ENCODE data around the gene RINL. TPM values are rescaled to one million over a fixed set of nuclear protein-coding genes. Genes with fewer than 3 reads are reported as not detected.

Gene RINL, protein sequence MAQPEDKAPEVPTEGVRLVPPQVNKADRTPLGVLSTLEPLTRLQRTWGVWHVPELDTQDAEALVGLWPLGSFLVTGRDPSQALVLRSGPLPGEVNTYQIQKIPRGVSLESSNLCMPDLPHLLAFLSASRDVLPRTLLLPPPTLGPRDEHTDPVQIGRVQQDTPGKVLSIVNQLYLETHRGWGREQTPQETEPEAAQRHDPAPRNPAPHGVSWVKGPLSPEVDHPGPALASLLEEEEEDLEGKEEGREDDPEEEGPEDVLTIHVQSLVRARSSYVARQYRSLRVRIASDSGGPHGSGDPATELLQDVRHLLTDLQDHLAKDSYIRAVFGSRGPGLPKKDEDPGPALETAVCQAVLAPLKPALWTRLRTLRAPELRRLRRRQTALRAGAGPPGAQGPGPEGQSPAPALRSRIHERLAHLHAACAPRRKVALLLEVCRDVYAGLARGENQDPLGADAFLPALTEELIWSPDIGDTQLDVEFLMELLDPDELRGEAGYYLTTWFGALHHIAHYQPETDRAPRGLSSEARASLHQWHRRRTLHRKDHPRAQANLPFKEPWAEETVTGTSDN
- 48.2 TPM for polyA plus RNA-seq (2012; ENCODE audit: low read depth, missing spikeins)

DNA sequence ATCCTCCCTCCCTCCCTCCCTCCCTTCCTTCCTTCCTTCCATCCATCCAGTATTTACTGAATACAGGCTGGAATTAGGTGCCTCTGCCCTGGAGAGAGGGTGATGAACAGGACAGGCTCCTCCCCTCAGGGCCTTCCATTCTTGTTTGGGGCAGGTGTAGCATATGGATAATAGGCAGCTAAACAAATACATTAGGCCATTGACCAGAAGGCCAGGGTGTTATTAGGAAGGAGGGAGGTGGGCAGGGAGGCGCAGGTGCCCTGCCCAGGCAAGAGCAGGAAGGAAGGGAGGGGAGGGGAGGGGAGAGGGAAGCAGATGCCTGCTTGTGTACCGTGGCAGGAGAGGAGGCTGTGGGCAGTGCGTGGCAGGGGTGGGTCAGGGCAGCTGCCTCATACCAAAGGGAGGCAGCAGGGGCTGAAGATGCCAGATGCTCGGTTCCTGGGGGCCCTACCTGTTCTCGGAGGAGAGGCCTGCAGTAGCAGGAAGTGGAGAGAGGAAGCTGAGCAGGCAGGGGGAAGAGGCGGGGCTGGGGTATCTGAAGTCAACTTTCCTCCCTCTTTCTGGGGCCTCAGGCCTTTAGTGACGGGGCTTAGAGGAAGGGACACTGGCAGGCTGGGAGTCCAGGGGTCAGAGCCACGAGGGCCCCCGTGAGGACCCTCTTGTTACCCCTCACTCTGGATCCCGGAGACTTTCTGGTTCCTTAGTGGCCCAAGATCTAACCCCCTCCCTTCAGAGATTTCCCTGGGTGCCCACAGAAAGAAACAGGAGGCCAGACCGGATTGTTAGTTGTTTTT is at the start of gene RINL:
TSS of gene RINL (minus strand) at position 495 of the 794 bp plus-strand sequence. CDS start 1,533 bp downstream, outside the sequence.
- TF ChIP-seq TAF1 (IDR thresholded peaks at IDR 0.05; ENCODE audit: low read depth, low read length) (peak; percentile 35; the same call in 1 of the 2 replicates), SPI1 (IDR thresholded peaks at IDR 0.05; ENCODE audit: low read depth, low read length) (peak; percentile 76), POLR2AphosphoS5 (IDR thresholded peaks at IDR 0.05; ENCODE audit: low read depth, low read length) (peak; percentile 72; the same call in 1 of the 2 replicates), PAX5 (IDR thresholded peaks at IDR 0.05; ENCODE audit: insufficient read depth, low read length, severe bottlenecking) (no peak), POU2F2 (IDR thresholded peaks at IDR 0.05; ENCODE audit: low read depth, low read length) (peak; percentile 29; the same call in 1 of the 2 replicates), POLR2A (IDR thresholded peaks at IDR 0.05; ENCODE audit: low read depth, low read length) (peak; percentile 76)
- FAIRE-seq = peak; percentile 97
- peak; percentile 84 for DNase-seq (ENCODE audit: insufficient read length, low spot score)

DNA sequence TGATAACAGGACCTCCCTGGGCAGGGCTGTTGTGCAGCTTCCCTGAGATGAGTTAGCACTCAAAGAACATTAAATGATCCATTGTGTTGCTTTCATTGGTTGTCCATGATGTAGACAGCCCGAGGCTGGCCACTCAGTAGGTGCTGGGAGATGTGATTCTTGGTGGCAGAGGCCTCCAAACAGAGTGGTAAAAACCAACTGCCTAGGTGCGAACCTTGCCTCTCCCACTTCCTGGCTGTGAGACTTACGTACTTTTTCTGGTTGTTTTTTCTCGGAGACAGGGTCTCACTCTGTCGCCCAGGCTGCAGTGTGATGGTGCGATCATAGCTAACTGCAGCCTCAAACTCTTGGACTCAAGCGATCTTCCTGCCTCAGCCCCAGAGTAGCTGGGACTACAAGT is 46.3 kb upstream of the RINL start:
- FAIRE-seq (no peak), DNase-seq (ENCODE audit: insufficient read length, low spot score) (no peak)
- no peak for TF ChIP-seq POU2F2 (IDR thresholded peaks at IDR 0.05; ENCODE audit: low read depth, low read length)
- no peak for TF ChIP-seq POLR2AphosphoS5 (IDR thresholded peaks at IDR 0.05; ENCODE audit: low read depth, low read length)
- no peak for TF ChIP-seq PAX5 (IDR thresholded peaks at IDR 0.05; ENCODE audit: insufficient read depth, low read length, severe bottlenecking)
- no peak for TF ChIP-seq SPI1 (IDR thresholded peaks at IDR 0.05; ENCODE audit: low read depth, low read length)
- no peak for TF ChIP-seq TAF1 (IDR thresholded peaks at IDR 0.05; ENCODE audit: low read depth, low read length)
- no peak for TF ChIP-seq POLR2A (IDR thresholded peaks at IDR 0.05; ENCODE audit: low read depth, low read length)

DNA sequence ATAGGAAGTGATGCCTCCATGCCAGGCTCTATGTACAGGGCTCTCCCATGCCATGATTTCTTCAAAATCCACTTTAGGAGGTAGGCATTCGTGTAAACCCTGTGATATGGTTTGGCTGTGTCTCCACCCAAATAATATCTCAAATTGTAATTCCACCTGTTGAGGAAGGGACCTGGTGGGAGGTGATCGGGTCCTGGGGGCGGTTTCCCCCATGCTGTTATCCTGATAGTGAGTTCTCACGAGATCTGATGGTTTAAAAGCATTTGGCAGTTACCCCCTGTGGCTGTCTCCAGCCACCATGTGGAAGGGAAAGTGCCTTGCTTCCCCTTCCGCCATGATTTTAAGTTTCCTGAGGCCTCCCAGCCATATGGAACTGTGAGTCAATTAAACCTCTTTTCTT is 44.4 kb upstream of the RINL start:
- TF ChIP-seq TAF1 (IDR thresholded peaks at IDR 0.05; ENCODE audit: low read depth, low read length) = no peak
- TF ChIP-seq POLR2A (IDR thresholded peaks at IDR 0.05; ENCODE audit: low read depth, low read length) = no peak
- no peak for TF ChIP-seq POLR2AphosphoS5 (IDR thresholded peaks at IDR 0.05; ENCODE audit: low read depth, low read length)
- no peak for TF ChIP-seq POU2F2 (IDR thresholded peaks at IDR 0.05; ENCODE audit: low read depth, low read length)
- TF ChIP-seq SPI1 (IDR thresholded peaks at IDR 0.05; ENCODE audit: low read depth, low read length) = no peak
- DNase-seq (ENCODE audit: insufficient read length, low spot score) (no peak), FAIRE-seq (no peak)

DNA sequence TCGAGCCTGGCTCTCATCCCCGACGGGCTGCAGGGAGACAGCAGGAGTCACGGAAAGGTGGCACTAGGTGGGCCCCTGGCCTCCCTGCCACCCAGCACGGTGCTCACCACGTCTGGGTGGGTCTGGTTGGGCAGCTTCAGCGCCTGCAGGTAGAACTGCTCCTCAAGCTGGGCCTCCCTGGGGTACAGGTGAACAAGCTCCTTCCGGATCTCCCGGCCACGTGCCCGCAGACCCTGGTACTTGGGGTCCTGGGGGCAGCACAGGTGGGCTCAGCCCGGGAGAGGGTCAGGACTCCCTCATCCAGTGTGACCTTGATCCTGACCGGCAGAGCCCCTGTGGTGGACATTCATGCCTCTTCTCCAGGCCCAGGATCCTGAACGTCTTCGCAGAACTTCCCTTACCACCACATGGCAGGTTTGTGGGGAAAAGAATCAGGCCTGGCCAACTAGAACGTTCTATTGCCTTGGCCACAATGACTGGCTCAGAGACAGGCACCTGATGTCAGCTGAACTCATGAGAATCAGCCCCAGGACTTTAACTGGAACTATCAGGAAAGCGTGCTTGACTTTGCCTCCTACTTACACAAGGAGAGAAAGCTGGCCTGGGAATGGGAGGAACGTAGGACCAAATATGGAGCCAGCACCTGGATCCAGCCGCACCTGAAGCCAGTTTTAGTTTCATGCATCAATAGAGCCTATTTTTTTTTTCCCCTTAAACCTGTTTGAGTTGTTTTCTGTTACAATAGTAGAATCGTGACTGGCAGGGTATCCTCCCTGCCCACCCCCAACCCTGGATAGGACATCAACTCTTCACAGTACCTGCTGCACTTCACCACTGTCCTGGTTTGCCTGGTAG is 43.6 kb upstream of the RINL start:
- TF ChIP-seq SPI1 (IDR thresholded peaks at IDR 0.05; ENCODE audit: low read depth, low read length) (no peak), PAX5 (IDR thresholded peaks at IDR 0.05; ENCODE audit: insufficient read depth, low read length, severe bottlenecking) (no peak), POU2F2 (IDR thresholded peaks at IDR 0.05; ENCODE audit: low read depth, low read length) (no peak), POLR2A (IDR thresholded peaks at IDR 0.05; ENCODE audit: low read depth, low read length) (no peak), TAF1 (IDR thresholded peaks at IDR 0.05; ENCODE audit: low read depth, low read length) (no peak), POLR2AphosphoS5 (IDR thresholded peaks at IDR 0.05; ENCODE audit: low read depth, low read length) (no peak; the same call in 1 of the 2 replicates)
- no peak for FAIRE-seq
- DNase-seq (ENCODE audit: insufficient read length, low spot score) = no peak

DNA sequence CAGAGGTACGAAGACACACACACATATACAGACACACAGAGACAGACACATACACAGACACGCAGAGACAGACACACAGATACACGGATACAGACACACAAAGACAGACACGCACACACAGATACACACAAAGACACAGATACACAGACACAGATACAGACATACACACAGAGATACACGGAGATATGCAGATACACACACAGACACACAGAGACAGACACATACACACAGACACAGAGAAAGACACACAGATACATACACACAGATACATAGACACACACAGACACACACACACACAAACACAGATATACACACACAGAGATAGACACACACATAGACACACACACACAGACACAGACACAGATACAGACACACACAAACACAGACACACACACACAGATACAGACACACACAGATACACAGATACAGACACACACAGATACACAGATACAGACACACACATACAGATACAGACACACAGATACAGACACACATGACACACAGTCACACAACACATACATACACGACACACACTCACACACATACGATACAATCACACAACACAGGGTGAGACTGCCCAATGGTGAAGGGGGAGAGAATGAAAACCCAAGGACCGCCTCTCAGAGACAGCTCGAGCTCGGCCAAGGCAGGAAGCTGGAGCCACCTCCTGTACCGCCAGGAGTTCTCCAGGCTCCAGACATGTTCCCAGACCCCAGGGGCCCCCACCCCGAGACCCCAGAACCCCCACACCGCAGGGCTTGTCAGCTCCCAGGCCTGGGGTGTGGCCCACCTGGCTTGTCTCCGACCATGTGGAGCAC is 42.7 kb upstream of the RINL start:
- TF ChIP-seq POLR2A (IDR thresholded peaks at IDR 0.05; ENCODE audit: low read depth, low read length) = no peak
- TF ChIP-seq POLR2AphosphoS5 (IDR thresholded peaks at IDR 0.05; ENCODE audit: low read depth, low read length) = peak; percentile 5; the same call in 1 of the 2 replicates
- no peak for TF ChIP-seq POU2F2 (IDR thresholded peaks at IDR 0.05; ENCODE audit: low read depth, low read length)
- DNase-seq (ENCODE audit: insufficient read length, low spot score) = no peak
- peak; percentile 73 for FAIRE-seq

DNA sequence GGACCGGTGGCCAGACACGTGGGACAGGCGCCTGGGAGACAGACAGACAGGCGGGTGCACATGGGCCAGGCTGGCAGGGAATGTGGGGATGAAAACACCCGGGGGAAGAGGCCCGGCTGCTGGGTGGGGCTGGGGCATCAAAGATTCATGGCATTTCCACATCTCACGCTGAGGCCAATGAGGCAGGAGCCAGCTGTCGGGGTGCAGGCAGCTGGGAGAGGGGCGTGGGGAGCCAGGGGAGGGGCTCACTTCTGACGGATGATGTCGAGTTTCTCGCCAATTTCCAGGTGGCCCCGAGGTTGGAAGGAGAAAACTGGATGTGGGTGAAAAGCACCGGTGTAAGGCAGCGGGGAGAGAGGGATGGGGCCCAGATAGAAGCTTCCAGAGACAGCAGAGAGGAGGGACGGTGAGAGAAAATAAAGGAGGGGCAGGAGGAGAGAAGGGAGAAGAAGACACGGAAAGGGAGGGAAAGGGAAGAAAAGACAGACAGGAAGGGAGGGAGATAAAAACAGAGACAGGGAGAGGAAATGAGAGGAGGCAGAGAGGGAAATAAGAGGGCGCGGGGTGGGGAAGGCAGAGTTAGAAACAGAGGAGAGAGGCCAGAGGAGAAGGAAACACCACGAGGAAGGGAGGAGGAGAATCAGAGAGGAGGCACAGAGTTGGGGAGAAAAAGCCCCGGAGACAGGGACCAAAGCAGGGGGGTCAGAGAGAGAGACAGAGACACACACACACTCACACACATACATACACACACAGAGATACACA is 41.9 kb upstream of the RINL start:
- DNase-seq (ENCODE audit: insufficient read length, low spot score) (no peak), FAIRE-seq (no peak)
- no peak for TF ChIP-seq POLR2A (IDR thresholded peaks at IDR 0.05; ENCODE audit: low read depth, low read length)

DNA sequence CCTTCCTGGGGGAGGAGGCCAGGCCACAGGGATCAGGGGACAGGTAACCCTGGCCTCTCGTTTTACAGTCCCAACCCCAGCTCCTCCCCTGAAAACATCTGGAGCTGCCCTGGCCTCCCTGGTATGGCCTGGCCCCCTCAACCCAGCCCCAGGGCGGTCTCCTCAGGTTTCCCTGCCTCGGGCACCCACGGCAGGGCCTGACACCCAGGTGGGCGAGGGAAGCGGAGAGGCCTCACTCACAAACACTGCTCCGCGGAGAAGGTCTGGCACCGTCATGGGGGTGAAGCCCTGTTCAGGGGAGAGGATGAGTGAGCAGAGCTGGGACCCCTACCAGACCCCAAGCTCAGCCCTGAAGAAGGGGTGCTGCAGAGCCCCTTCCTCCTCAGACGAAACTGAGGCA is 40.5 kb upstream of the RINL start:
- TF ChIP-seq POLR2A (IDR thresholded peaks at IDR 0.05; ENCODE audit: low read depth, low read length) (no peak), SPI1 (IDR thresholded peaks at IDR 0.05; ENCODE audit: low read depth, low read length) (no peak), PAX5 (IDR thresholded peaks at IDR 0.05; ENCODE audit: insufficient read depth, low read length, severe bottlenecking) (no peak), POU2F2 (IDR thresholded peaks at IDR 0.05; ENCODE audit: low read depth, low read length) (no peak), TAF1 (IDR thresholded peaks at IDR 0.05; ENCODE audit: low read depth, low read length) (no peak), POLR2AphosphoS5 (IDR thresholded peaks at IDR 0.05; ENCODE audit: low read depth, low read length) (no peak)
- FAIRE-seq (no peak), DNase-seq (ENCODE audit: insufficient read length, low spot score) (no peak)
